CD4-positive, alpha-beta T cell treated with Interleukin-4 for 1 hour (primary cell): Measurements from ENCODE around the gene JOSD1.
A peak's percentile ranks its signal among the peaks of the same experiment; 100 is the strongest.

Experiments used
- DNase-seq, 2 donors: peaks; one replicate each; pipeline ENCODE4 v3.0.0-alpha.2; 2020 to 2022

Gene JOSD1

GRCh38 chr22:38710866-38711265, 10.1 kb upstream of the JOSD1 start:
- no peak for DNase-seq

- DNase-seq: no peak
Observed at GRCh38 chr22:38710351-38710750, 9.6 kb upstream of the JOSD1 start.

GRCh38 chr22:38709306-38709705, 8.6 kb upstream of the JOSD1 start:
- no peak for DNase-seq

DNA sequence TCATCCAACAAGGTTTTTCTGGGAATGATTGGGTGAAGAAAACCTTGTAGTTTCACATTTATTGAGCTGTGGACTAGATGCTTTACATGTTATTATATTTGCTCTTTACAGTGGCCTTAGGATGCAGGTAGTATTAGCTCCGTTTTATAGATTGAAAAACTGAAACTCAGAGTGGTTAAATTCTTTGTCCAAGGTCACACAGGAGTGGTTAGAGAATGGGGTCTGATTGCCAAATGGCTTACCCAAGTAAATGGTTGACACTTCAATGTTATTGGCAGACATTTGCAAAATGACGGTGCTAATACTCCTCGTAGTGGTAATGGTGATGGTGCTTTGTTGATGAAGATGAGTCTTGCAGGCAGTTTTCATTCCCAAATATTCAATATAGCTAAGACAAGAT, 7.2 kb upstream of the JOSD1 start:
- DNase-seq: no peak

GRCh38 chr22:38707346-38707745, 6.6 kb upstream of the JOSD1 start:
- DNase-seq: no peak

DNA sequence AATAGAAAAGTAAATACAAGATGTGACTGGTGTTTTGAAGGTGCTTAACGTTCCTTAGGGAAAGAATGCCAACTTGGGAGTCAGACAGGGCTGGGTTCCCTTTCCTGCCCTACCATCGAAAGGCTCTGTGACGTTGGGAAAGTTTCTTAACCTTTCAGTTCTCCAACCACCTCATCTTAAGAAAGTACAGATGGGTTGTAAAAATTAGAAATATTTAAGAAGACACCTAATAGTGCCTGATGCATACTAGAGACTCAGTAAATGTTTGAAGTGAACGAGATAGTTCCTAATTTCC, 6.1 kb upstream of the JOSD1 start:
- DNase-seq: no peak

- DNase-seq: peak in 1 of 2 donors; percentile 41
Observed at GRCh38 chr22:38706101-38706900, 5.6 kb upstream of the JOSD1 start.

- DNase-seq: peak; percentile 100
Observed at GRCh38 chr22:38705235-38706100, 4.7 kb upstream of the JOSD1 start, which contains the start of gene GTPBP1. Gene GTPBP1, plus strand, starts transcription at chr22:38705944. Its CDS starts 12 bp downstream, at chr22:38705956.

DNA sequence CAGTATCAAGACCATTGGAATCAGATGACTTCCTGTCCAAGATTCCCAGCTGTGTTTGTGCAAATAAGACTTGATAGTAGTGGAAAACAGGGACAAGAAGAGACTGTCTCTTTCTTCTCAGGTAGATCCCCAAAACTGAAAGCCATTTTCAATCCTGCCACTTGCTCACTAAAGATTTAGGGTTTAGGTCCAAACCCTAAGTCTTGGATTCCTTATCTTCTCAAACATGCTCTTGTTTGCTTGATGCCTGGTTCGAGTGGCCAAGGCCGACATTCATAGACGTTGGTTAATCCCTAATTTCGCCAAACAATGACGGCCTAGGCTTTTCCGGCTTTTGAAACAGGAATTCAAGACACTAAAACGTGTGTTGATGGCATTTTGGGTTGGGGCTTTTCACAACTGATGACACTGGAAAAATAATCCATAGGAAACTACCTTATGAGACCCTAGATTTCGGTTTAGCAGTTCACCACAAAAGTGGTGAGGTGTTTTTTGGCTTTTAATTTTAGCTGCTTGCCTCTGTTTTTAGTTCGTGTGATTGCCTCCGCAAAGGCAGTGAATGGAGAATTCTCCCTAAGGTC, 4.0 kb upstream of the JOSD1 start:
- DNase-seq: no peak

DNA sequence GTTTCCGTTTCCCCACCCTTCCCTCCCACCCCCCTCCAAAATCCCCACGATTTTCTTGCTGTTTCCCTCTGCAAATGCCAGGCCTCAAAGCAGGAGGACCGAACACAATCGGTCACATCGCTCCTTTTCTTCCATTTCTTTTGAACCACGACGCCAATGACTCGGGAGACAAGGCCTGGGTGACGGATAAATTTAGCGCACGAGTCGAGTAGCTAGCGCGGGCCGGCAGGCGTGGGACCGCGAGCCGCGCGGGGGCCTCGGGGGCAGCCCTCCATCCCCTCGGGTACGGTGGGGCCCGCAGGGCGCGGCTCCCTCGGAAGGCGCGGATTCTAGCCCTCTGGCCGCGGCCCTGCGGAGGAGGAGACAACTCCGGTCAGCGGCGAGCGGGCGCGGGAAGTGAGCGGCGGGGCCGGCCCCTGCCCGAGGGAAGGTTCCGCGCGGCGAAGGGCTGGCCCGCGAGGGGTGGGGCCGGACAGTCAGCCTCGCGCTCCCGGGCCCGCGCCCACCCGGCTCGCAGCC, 414 bp downstream of the JOSD1 start:
- DNase-seq: peak in 1 of 2 donors; percentile 50

DNA sequence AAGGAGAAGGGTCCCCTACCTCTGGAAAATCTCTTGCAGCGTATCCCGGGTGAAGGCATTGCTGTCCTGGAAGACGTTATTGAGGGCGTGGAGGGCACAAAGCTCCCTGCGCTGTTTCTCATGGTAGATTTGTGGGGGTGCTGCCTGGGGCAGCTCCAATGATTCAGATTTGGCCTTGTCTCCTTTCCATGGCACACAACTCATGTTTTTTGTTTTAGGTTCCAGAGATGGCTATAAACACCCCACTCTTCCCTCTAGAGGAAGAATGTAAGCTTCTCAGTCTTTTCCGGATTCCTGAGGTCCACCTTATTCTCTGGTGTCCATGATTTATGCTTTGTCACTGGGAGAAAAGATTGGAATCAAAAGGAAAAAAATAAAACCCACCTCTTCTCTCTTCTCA, 959 bp downstream of the JOSD1 start:
- no peak for DNase-seq

- no peak for DNase-seq
Observed at GRCh38 chr22:38699143-38699542, 1.6 kb downstream of the JOSD1 start.

- DNase-seq: no peak
Observed at GRCh38 chr22:38698407-38699094, 2.2 kb downstream of the JOSD1 start.

DNA sequence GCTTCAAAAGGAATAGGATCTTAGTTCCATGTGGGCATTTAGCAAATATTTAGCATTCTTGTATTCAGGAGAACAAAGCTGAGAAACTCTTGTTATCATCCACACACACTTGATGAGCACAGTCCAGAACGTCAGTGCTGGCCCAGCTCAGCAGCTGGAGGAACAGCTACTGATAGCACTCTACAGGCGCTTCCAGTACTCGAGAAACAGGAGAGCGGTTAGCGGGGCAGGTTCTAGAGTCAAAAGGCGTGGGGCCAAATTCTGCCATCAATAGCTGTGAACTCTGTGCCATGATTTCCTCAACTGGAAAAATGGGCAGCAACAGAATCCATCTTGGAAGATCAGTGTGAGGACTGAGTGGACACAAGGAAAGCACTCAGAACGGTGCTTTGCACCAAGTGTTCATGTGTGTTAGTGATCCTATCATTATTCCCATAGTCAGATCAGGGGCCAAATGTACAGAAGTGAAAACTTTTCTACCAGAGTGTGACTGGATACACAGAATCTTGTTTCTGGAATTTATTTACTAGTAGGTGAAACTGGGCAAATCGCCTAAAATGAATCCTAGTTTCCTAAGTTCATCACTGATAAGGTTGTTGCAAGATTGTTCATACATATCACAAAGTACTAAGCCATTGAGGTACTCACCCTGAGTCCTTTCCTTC, 3.2 kb downstream of the JOSD1 start:
- no peak for DNase-seq

DNA sequence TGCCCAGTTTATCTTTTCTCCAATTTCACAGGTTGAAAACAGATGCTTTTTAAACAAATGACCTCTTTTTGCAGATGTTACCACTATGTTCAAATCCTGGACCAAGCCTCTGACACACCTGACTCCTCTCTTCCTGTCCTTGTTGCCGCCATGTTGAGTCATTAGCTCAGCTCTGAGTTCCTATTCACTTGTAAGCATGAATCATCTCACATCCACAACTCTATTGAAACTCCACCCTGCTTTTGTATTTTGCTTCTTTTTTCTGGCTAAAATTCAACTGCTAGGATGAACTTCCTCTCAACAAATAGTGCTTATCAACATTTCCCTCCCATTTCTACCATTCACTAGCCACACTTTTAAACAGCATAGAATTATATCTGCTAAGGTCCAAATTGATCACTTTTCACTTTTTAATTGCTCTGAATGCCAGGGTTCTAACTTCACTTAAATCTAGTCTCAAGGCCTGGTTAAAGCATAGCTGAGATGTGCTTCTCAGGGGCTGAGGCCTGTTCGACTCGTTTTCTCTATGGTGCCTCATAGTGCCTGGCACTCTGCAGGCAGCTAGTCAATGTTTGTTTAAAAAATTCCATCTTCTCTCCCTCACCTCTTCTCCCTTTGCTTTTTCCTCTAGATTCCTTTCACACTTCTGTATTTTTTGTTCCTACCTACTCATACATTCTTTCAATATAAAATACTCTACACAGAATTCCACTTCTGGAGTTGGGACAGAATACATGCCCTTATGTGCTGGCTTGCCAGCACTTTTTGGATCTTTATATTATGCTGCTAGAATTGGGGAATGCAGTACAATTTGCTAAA, 3.9 kb downstream of the JOSD1 start:
- DNase-seq: peak; percentile 38 to 45

GRCh38 chr22:38694940-38695339, 5.8 kb downstream of the JOSD1 start:
- DNase-seq: no peak

- DNase-seq: no peak
Observed at GRCh38 chr22:38694049-38694448, 6.7 kb downstream of the JOSD1 start.

- no peak for DNase-seq
Observed at GRCh38 chr22:38689651-38690050, 11.1 kb downstream of the JOSD1 start.

GRCh38 chr22:38685761-38686160, 15.0 kb downstream of the JOSD1 start:
- no peak for DNase-seq

GRCh38 chr22:38684895-38685294, 15.8 kb downstream of the JOSD1 start:
- DNase-seq: no peak

DNA sequence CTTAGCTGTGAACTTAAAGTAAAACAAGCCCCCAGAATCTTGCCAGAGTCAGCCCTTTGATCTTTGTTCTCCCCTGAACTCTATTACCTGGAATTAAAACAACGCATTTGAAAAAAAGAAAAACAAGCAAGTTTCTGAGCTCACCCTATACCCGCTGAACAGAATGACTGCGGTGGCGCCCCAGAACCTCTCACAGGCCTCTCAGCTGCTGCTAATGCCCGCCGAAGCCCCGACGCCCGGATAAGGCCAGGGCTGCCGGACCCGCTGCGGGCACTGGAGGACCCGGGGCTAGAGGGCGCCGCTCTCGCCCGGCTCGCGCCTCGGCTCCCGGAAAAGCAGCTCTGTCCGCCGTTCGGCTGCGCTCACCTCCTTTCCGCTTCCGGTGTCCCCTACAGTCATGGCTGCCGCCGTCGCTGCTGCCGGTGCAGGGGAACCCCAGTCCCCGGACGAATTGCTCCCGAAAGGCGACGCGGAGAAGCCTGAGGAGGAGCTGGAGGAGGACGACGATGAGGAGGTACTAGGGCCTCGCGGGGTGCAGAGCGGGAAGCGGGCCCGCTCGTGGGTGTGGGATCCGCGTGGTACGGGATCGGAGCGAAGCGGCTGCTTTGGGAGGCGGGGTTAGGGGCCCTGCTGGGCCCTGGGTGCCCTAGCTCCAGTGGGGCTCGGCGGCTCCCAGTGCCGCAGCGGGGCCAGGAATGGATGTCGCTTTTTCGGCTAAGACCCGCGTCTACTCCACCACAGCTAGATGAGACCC, 19.0 kb downstream of the JOSD1 start, which contains the start of gene TOMM22:
Gene TOMM22, plus strand, starts transcription at position 376 of the 754 bp plus-strand sequence. Its CDS starts 22 bp downstream, at position 398.
- DNase-seq: peak; percentile 87
